Measurements from ENCODE around the gene FAM216B. TPM values are rescaled to one million over a fixed set of nuclear protein-coding genes. Genes with fewer than 3 reads are reported as not detected.

FAM216B gene
- total RNA-seq, 3 donors from 2014 or later (not counting 1 experiment from before 2014, with no cell fraction given): not detected

- ATAC-seq (no peak), DNase-seq (no peak)
- 88% methylated on average over 4 of the region's 4 CpGs for WGBS (ENCODE audit: insufficient coverage)
- Mint-ChIP-seq H3K4me1 (no peaks in the 10 kb centered on the region), H3K36me3 (no peaks in the 10 kb centered on the region), H3K27me3 (ENCODE audit: low read depth in 2 of 2) (peaks cover 2 to 5% of the 10 kb centered on the region in 2 donors), H3K4me3 (no peak overlapping the region), H3K27ac (no peak overlapping the region), H3K9me3 (no peaks in the 10 kb centered on the region)
- H3K4me1 ChIP-seq (ENCODE audit: control insufficient read depth, insufficient read depth, low read length): no peaks in the 10 kb centered on the region
- intact Hi-C loops (cut with micrococcal nuclease): no loop called here
- no peak for TF ChIP-seq CTCF (IDR thresholded peaks at IDR 0.05)
- no peaks in the 10 kb centered on the region for H3K27me3 ChIP-seq (ENCODE audit: control insufficient read depth, insufficient read depth, low read length)
- H3K27ac ChIP-seq (ENCODE audit: low read length): no peak overlapping the region
- no peaks in the 10 kb centered on the region for H3K36me3 ChIP-seq (ENCODE audit: control insufficient read depth, insufficient read depth, low read length)
- H3K4me3 ChIP-seq (ENCODE audit: low read length): no peak overlapping the region
- H3K9me3 ChIP-seq (ENCODE audit: control insufficient read depth, insufficient read depth, low read length): no peaks in the 10 kb centered on the region
Measured at GRCh38 chr13:42747399-42747873, 33.9 kb upstream of the FAM216B start.

- Histone ChIP-seq H3K27ac (ENCODE audit: low read length) (no peak overlapping the region), H3K9me3 (ENCODE audit: control insufficient read depth, insufficient read depth, low read length) (no peaks in the 10 kb centered on the region), H3K27me3 (ENCODE audit: control insufficient read depth, insufficient read depth, low read length) (no peaks in the 10 kb centered on the region), H3K36me3 (ENCODE audit: control insufficient read depth, insufficient read depth, low read length) (no peaks in the 10 kb centered on the region), H3K4me3 (ENCODE audit: low read length) (no peak overlapping the region), H3K4me1 (ENCODE audit: control insufficient read depth, insufficient read depth, low read length) (no peaks in the 10 kb centered on the region)
- H3K4me3 Mint-ChIP-seq: no peak overlapping the region
- H3K27me3 Mint-ChIP-seq (ENCODE audit: low read depth in 2 of 2): peaks cover 2 to 5% of the 10 kb centered on the region in 2 donors
- intact Hi-C loops (cut with micrococcal nuclease): no loop called here
- 79% methylated on average over 5 of the region's 5 CpGs for WGBS (ENCODE audit: insufficient coverage)
- ATAC-seq (no peak), DNase-seq (no peak)
- no peak overlapping the region for H3K27ac Mint-ChIP-seq
- H3K4me1 Mint-ChIP-seq: no peaks in the 10 kb centered on the region
- no peaks in the 10 kb centered on the region for H3K36me3 Mint-ChIP-seq
- no peak for TF ChIP-seq CTCF (IDR thresholded peaks at IDR 0.05)
- H3K9me3 Mint-ChIP-seq: no peaks in the 10 kb centered on the region
Measured at GRCh38 chr13:42750794-42751193, 30.6 kb upstream of the FAM216B start.

GRCh38 chr13:42751693-42752092, 29.7 kb upstream of the FAM216B start:
- DNase-seq: no peak

More at GRCh38 chr13:42751693-42752092, 29.7 kb upstream of the FAM216B start:
- Histone ChIP-seq H3K4me1 (ENCODE audit: control insufficient read depth, insufficient read depth, low read length) (no peaks in the 10 kb centered on the region), H3K36me3 (ENCODE audit: control insufficient read depth, insufficient read depth, low read length) (no peaks in the 10 kb centered on the region), H3K27ac (ENCODE audit: low read length) (no peak overlapping the region), H3K4me3 (ENCODE audit: low read length) (no peak overlapping the region), H3K27me3 (ENCODE audit: control insufficient read depth, insufficient read depth, low read length) (no peaks in the 10 kb centered on the region), H3K9me3 (ENCODE audit: control insufficient read depth, insufficient read depth, low read length) (no peaks in the 10 kb centered on the region)
- Mint-ChIP-seq H3K27me3 (ENCODE audit: low read depth in 2 of 2) (peaks cover 2 to 5% of the 10 kb centered on the region in 2 donors), H3K9me3 (no peaks in the 10 kb centered on the region), H3K27ac (no peak overlapping the region), H3K36me3 (no peaks in the 10 kb centered on the region), H3K4me3 (no peak overlapping the region), H3K4me1 (no peaks in the 10 kb centered on the region)
- ATAC-seq: no peak
- no CpG with 5 or more reads among the region's 3 CpGs for WGBS (ENCODE audit: insufficient coverage)
- no peak for TF ChIP-seq CTCF (IDR thresholded peaks at IDR 0.05)
- intact Hi-C loops (cut with micrococcal nuclease): no loop called here

Measured in natural killer cell (primary cell).